Stomach (tissue), 9 donors: Measurements from ENCODE around the gene RAMACL. TPM values are rescaled to one million over a fixed set of nuclear protein-coding genes. Genes with fewer than 3 reads are reported as not detected.

Source experiments
- DNase-seq, 2 donors: peaks; one replicate each; pipeline versions ENCODE4 v3.0.0 to v3.0.0-alpha.2; 2013 to 2019
- H3K27ac ChIP-seq, 5 donors: fragments of 200-600 bp in 4 of 5; sonication (generic) in 4 of 5; one replicate each; pipeline ENCODE4 v1.5.1; 2013 to 2019; ENCODE audit warnings: mild to moderate bottlenecking in 1 of 5, moderate library complexity in 1 of 5
- H3K27me3 ChIP-seq, 3 donors: fragments of 200-600 bp; sonication (generic); one replicate each; pipeline ENCODE4 v1.5.1; 2017 to 2019; ENCODE audit warnings: mixed run types in 1 of 3
- H3K36me3 ChIP-seq, 4 donors: fragments of 200-600 bp; sonication (generic); 1 replicate in 3 of 4; 2 replicates in 1 of 4; pipeline ENCODE4 v1.5.1; 2016 to 2019
- H3K4me1 ChIP-seq, 4 donors: fragments of 200-600 bp; sonication (generic); one replicate each; pipeline ENCODE4 v1.5.1; 2016 to 2019
- H3K4me3 ChIP-seq, 4 donors: fragments of 200-600 bp; sonication (generic) in 3 of 4; one replicate each; pipeline ENCODE4 v1.5.1; 2016 to 2019; ENCODE audit warnings: mild to moderate bottlenecking in 1 of 4
- H3K9me3 ChIP-seq, 4 donors: fragments of 200-600 bp; sonication (generic); one replicate each; pipeline ENCODE4 v1.5.1; 2016 to 2019
- EP300 ChIP-seq: sonication (generic); formaldehyde crosslinking; IDR thresholded peaks from one replicate; pipeline ENCODE4 v1.6.1; 2017; ENCODE audit warnings: antibody characterized with exemption
- POLR2A ChIP-seq, 4 donors: fragments of 450-650 bp; IDR thresholded peaks; one replicate each; pipeline ENCODE4 v1.6.1; 2016; ENCODE audit warnings: antibody characterized with exemption in 4 of 4, control low read depth in 2 of 4, mild to moderate bottlenecking in 1 of 4, moderate library complexity in 1 of 4
- POLR2AphosphoS5 ChIP-seq, 3 donors: sonication (generic); formaldehyde crosslinking; IDR thresholded peaks; one replicate each; pipeline ENCODE4 v1.6.1; 2016; ENCODE audit warnings: antibody characterized with exemption in 3 of 3
- WGBS, 5 donors: extraction: QIAGEN DNeasy Blood & Tissue Kit in 3 of 5; methylation state at CpG; one replicate each; pipeline versions ENCODE4 v1.1.5 to v1.1.7; 2013 to 2018; 5-methylcytosine and 5-hydroxymethylcytosine counted together
- intact Hi-C: fragments of 100-400 bp; cut with DNase I; formaldehyde crosslinking; loops from one replicate; pipeline ENCODE4 v1.15.1; 2023; ENCODE audit warnings: low total_unique reads
- polyA plus RNA-seq, 3 donors: library from polyadenylated mRNA; stranded (reverse); fragments of 200-250 nt; gene quantifications; one replicate each; pipeline ENCODE4 v1.2.3, GENCODE V29; 2013
- total RNA-seq, 5 donors: library from RNA; depleted of rRNA; stranded (reverse); fragments of >200 nt; gene quantifications; one replicate each; pipeline versions ENCODE4 v1.1.0 to v1.2.3, GENCODE V29; 2014 to 2016
- TF ChIP-seq, protein P1 (sequence below), 7 experiments: fragments of 450-650 bp in 4 of 7; fragments of 200-600 bp in 3 of 7; sonication (generic) in 3 of 7; IDR thresholded peaks; one replicate each; pipeline ENCODE4 v1.5.1; 2016 to 2019; ENCODE audit warnings: antibody characterized with exemption in 7 of 7, control low read depth in 2 of 7, mild to moderate bottlenecking in 1 of 7
- donor health status: healthy with polysubstance abuse.
- donor health status: Bipolar disorder and iron deficiency.
- donor health status: healthy.

RAMACL gene
- total and polyA plus RNA-seq, 8 donors = 0.25 to 9.0 (median 3.5) TPM; not detected in 3

DNA sequence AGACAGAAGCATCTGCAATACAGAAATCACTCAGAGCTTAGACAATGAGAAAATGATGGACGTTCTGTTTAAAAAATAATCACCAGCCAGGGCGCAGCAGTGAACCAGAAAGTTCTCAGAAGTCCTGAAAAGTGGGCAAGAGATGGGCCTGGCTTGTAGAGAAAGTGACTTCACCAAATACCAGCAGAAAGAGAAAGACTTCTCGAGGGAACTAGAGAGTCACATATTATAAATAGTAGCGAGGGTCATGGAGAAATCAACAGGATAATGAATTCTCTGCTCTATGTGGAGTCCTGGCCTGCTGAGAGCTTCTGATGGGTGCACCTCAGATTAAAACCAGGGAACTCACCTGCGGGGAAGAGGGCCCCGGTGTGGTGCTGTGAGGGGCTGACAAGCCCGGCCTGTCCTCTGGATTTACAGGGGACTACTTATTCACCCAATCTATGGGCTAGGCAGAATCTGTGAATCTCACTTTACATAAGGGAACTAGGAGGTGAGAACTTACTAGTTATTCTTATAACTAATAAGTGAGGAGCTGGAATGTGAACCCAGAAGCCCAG, 5.6 kb upstream of the RAMACL start:
- WGBS, 5 donors = 86 to 94% (median 90%) methylated on average over 7 of the region's 7 CpGs
- H3K27ac ChIP-seq = no peak overlapping the region
- no peaks in the 10 kb centered on the region for H3K9me3 ChIP-seq
- TF ChIP-seq POLR2AphosphoS5 (IDR thresholded peaks at IDR 0.05) (no peak), POLR2A (IDR thresholded peaks at IDR 0.05) (no peak), EP300 (no peak)
- TF ChIP-seq, protein P1, sequence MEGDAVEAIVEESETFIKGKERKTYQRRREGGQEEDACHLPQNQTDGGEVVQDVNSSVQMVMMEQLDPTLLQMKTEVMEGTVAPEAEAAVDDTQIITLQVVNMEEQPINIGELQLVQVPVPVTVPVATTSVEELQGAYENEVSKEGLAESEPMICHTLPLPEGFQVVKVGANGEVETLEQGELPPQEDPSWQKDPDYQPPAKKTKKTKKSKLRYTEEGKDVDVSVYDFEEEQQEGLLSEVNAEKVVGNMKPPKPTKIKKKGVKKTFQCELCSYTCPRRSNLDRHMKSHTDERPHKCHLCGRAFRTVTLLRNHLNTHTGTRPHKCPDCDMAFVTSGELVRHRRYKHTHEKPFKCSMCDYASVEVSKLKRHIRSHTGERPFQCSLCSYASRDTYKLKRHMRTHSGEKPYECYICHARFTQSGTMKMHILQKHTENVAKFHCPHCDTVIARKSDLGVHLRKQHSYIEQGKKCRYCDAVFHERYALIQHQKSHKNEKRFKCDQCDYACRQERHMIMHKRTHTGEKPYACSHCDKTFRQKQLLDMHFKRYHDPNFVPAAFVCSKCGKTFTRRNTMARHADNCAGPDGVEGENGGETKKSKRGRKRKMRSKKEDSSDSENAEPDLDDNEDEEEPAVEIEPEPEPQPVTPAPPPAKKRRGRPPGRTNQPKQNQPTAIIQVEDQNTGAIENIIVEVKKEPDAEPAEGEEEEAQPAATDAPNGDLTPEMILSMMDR (IDR thresholded peaks at IDR 0.05) = no peak
- H3K36me3 ChIP-seq = no peaks in the 10 kb centered on the region
- H3K4me1 ChIP-seq = peaks cover 7 to 34% (median 25%) of the 10 kb centered on the region in 4 donors
- intact Hi-C loops = no loop called here
- no peak for DNase-seq
- H3K4me3 ChIP-seq = no peak overlapping the region
- no peaks in the 10 kb centered on the region for H3K27me3 ChIP-seq

DNA sequence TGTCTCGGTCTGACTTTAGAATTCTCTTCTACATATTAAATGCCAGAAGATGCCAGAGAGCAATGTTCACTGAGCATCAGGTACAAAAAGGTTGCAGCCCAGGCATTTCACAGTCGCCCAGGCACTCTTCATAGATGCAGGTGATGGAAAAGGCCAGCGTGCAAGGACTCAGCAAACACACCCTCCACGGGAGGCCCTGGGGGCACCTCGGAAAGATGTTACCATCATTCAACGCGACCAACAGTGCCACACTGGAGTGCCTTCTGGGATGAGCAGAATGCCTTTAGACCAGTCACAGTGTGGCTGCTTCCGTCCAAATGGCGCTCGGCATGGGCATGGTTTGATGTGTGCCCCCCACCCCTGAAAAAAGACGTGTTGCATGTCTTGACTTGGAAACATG, 4.5 kb upstream of the RAMACL start:
- H3K9me3 ChIP-seq = no peaks in the 10 kb centered on the region
- intact Hi-C loops = no loop called here
- H3K27me3 ChIP-seq = no peaks in the 10 kb centered on the region
- peaks cover 7 to 34% (median 25%) of the 10 kb centered on the region in 4 donors for H3K4me1 ChIP-seq
- no peak for DNase-seq
- no peaks in the 10 kb centered on the region for H3K36me3 ChIP-seq
- H3K4me3 ChIP-seq = no peak overlapping the region
- H3K27ac ChIP-seq = no peak overlapping the region
- 88 to 94% (median 93%) methylated on average over 11 of the region's 11 CpGs for WGBS, 5 donors
- TF ChIP-seq POLR2A (IDR thresholded peaks at IDR 0.05) = no peak

DNA sequence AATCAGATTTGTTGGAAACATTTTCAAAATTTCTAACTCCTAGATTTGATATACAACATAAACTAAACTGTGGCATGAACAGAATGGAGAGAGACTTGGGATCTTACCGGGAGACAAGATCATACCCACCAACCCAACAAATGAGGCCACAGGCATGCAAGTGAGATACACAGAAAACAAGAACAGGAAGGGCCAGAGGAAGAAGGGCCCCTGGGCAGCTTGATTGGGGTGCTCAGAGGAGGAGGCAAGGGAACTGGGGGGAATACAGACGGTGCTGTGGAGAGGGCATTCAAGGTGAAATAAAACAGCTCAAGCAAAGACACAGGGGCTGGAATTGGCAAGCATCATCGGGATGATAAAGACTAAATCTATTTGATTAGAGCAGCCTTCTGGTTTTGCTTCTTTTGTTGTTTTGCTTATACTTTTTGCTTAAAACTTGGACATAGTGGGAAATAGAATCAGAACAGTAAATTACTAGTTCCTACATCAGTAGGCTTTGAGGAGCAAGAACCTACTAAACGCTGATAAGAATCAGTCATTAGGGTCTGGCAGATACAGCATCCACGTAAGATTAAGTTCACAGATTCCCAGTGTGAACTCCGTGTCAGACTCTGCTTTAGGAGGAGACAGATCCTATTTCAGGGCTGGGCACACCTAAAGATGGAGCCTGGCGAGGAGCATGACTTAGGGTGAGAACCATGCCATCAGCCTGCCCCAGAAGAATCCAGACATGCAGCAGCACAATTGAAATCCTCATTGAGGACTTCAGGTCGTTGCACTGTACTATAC, 3.5 kb upstream of the RAMACL start:
- no peak overlapping the region for H3K27ac ChIP-seq
- TF ChIP-seq, protein P1 (IDR thresholded peaks at IDR 0.05) = no peak
- no peak for TF ChIP-seq POLR2AphosphoS5 (IDR thresholded peaks at IDR 0.05)
- DNase-seq = no peak
- H3K27me3 ChIP-seq = no peaks in the 10 kb centered on the region
- no peaks in the 10 kb centered on the region for H3K36me3 ChIP-seq
- H3K4me3 ChIP-seq = no peak overlapping the region
- intact Hi-C loops = no loop called here
- peaks cover 7 to 31% (median 22%) of the 10 kb centered on the region in 4 donors for H3K4me1 ChIP-seq
- no peaks in the 10 kb centered on the region for H3K9me3 ChIP-seq
- WGBS, 5 donors = 70 to 81% (median 79%) methylated on average over 8 of the region's 8 CpGs

DNA sequence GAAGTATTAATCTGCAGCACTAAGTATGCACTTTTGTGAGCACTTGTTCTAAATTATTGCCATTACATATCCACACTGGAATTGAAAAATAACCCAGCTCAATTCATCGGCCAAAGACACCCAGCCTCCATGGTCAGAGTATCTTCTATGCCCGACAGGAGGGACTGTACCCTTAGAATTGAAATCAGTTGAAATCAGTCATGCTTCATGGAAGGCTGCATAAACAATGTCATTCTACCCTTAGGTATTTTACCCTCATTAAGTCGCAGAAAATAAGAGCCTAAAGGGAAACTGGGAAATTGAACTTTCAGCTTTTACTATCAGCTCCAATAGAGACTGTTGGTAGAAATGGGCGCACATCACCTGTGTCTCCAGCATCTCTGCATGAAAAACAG, 2.9 kb upstream of the RAMACL start:
- DNase-seq = no peak
- WGBS, 5 donors = 77 to 89% (median 84%) methylated on average over 4 of the region's 4 CpGs
- Histone ChIP-seq H3K4me3 (no peak overlapping the region), H3K4me1 (peaks cover 9 to 36% (median 21%) of the 10 kb centered on the region in 4 donors), H3K27me3 (no peaks in the 10 kb centered on the region), H3K36me3 (no peaks in the 10 kb centered on the region), H3K27ac (peak overlapping the region in 1 of 5 donors; percentile 18), H3K9me3 (no peaks in the 10 kb centered on the region)
- TF ChIP-seq POLR2A (IDR thresholded peaks at IDR 0.05) (no peak), EP300 (no peak), POLR2AphosphoS5 (IDR thresholded peaks at IDR 0.05) (no peak)
- TF ChIP-seq, protein P1 (IDR thresholded peaks at IDR 0.05) = no peak
- intact Hi-C loops = no loop called here
